ENCODE results near the gene ARHGEF1. TPM values are rescaled to one million over a fixed set of nuclear protein-coding genes. Genes with fewer than 3 reads are reported as not detected.

ARHGEF1 gene
- total RNA-seq, 2 donors from 2014 or later = 43.8 to 104 TPM

DNA sequence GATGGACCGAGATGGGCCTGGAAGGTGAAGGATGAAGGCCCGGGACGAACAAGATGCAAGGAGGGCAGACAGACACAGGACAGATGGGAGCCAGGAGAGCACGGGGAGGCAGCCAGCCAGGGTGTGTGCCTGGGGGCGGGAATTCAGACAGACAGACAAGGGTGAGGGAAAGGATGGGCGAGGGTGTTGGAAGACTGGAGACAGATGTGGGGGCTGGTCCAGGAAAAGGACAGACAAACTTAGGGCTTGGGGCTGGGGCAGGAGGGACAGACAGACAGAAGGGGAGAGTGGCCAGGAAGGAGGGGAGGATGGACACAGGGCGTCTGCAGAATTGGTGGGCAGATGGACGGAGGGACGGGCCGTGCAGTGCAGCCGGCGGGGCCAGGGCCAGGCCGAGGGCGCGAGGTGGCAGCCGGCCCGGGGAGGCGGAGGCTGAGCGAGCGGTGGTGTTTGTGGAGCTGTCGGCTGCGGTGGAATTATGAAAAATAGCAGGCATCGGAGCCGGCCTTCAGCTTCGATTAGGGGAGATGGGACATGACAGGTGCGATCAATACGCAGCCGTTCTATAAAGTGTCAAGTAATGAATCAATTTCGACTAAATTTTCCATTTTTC lies 49.8 kb downstream of the ARHGEF1 start:
- H3K36me3 ChIP-seq (replicated peaks in 1 of 2; ENCODE audit: insufficient read depth in 1 of 2, low read depth in 2 of 2) = no peaks in the 10 kb centered on the region
- WGBS, 2 donors = 14 to 24% methylated on average over 29 of the region's 29 CpGs
- H3K4me1 ChIP-seq = peaks cover 25% of the 10 kb centered on the region
- intact Hi-C loops (cut with DNase I) = no loop called here
- DNase-seq (peak in 1 of 4 donors; percentile 33), ATAC-seq (no peak)
- H3K27me3 ChIP-seq = peaks cover 0 to 4% of the 10 kb centered on the region in 2 donors
- H3K9me3 ChIP-seq = no peaks in the 10 kb centered on the region
- H3K27ac ChIP-seq = no peak overlapping the region
- TF ChIP-seq, protein P1, sequence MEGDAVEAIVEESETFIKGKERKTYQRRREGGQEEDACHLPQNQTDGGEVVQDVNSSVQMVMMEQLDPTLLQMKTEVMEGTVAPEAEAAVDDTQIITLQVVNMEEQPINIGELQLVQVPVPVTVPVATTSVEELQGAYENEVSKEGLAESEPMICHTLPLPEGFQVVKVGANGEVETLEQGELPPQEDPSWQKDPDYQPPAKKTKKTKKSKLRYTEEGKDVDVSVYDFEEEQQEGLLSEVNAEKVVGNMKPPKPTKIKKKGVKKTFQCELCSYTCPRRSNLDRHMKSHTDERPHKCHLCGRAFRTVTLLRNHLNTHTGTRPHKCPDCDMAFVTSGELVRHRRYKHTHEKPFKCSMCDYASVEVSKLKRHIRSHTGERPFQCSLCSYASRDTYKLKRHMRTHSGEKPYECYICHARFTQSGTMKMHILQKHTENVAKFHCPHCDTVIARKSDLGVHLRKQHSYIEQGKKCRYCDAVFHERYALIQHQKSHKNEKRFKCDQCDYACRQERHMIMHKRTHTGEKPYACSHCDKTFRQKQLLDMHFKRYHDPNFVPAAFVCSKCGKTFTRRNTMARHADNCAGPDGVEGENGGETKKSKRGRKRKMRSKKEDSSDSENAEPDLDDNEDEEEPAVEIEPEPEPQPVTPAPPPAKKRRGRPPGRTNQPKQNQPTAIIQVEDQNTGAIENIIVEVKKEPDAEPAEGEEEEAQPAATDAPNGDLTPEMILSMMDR (IDR thresholded peaks at IDR 0.05) = no peak
- no peak for TF ChIP-seq POLR2A (IDR thresholded peaks at IDR 0.05)
- no peak overlapping the region for H3K4me3 ChIP-seq

DNA sequence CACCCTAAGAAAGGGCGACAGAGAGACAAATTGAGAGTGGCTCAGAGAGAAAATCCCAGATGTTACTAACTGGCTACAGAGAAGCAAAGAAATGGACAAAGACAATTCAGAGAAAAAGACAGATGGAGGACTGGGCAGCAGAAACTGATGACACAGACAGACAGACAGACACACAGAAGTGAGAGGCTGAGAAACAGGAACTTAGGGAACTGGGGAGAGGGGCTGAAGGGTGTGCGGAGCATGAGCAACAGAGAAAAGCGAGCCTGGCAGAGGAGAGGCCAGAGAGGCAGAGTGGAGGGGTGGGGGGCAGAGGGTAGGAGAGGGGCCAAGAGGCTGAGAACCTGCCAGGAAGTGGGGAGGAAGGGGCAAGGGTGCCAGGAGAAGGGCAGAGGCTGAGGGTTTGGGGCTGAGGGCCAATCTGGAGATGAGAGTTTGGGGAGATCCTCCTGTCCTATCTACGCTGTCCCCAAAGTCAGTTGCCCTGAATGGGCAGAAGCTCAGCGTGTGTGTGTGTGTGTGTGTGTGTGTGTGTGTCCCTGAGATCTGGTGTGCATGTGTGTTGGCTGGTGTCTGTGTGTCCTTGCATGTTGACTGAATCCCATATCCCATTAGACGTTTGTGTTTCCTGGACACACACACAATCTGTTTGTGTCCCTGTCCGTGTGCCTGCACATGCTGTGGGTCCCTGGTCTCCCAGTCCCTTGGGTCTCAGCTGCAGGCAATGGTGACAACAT lies 50.9 kb downstream of the ARHGEF1 start:
- Histone ChIP-seq H3K27ac (no peak overlapping the region), H3K9me3 (no peaks in the 10 kb centered on the region), H3K4me1 (peaks cover 14% of the 10 kb centered on the region), H3K27me3 (peaks cover 0 to 4% of the 10 kb centered on the region in 2 donors), H3K36me3 (replicated peaks in 1 of 2; ENCODE audit: insufficient read depth in 1 of 2, low read depth in 2 of 2) (no peaks in the 10 kb centered on the region), H3K4me3 (no peak overlapping the region)
- TF ChIP-seq, protein P1 (IDR thresholded peaks at IDR 0.05) = no peak
- TF ChIP-seq POLR2A (IDR thresholded peaks at IDR 0.05) = no peak
- intact Hi-C loops (cut with DNase I) = no loop called here
- ATAC-seq (no peak), DNase-seq (no peak)
- WGBS, 2 donors = 73 to 75% methylated on average over 5 to 7 of the region's 7 CpGs

DNA sequence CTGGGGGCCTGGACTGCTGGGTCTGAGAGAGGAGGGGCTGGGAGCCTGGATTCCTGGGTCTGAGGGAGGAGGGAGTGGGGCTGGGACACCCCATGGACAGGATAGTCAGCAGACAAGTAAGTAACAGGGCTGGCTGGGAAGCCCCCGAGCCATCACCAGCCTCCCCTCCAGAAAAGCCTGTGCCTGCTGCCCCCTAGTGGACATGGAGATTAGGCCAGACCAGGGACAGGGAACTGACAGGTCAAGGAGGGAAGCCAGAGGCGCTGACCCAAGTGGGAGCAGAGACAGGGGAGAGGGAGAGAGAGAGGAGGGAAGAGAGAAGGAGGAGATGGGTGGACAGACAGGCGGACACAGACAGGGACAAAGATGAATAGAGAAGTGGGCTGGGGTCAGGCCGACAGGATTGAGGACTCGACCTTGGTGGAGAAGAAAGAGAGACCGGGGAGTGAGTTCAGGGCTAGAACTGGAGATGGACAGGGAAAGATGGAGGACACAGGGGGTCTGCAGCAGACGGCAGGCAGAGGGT lies 51.9 kb downstream of the ARHGEF1 start:
- DNase-seq (peak; percentile 66 to 71 (median 68)), ATAC-seq (peak; percentile 77)
- Histone ChIP-seq H3K36me3 (replicated peaks in 1 of 2; ENCODE audit: insufficient read depth in 1 of 2, low read depth in 2 of 2) (no peaks in the 10 kb centered on the region), H3K27me3 (peaks cover 0 to 4% of the 10 kb centered on the region in 2 donors), H3K27ac (no peak overlapping the region), H3K4me3 (no peak overlapping the region), H3K9me3 (no peaks in the 10 kb centered on the region), H3K4me1 (peaks cover 10% of the 10 kb centered on the region)
- intact Hi-C loops (cut with DNase I) = loop anchor here (5.0 kb wide), 1 partner anchor 58 kb away; the partner anchor contains the start of gene CD79A
- TF ChIP-seq, protein P1 (IDR thresholded peaks at IDR 0.05) = peak; percentile 67 to 87 (median 79)
- TF ChIP-seq POLR2A (IDR thresholded peaks at IDR 0.05) = no peak
- 10 to 12% methylated on average over 7 of the region's 7 CpGs for WGBS, 2 donors

DNA sequence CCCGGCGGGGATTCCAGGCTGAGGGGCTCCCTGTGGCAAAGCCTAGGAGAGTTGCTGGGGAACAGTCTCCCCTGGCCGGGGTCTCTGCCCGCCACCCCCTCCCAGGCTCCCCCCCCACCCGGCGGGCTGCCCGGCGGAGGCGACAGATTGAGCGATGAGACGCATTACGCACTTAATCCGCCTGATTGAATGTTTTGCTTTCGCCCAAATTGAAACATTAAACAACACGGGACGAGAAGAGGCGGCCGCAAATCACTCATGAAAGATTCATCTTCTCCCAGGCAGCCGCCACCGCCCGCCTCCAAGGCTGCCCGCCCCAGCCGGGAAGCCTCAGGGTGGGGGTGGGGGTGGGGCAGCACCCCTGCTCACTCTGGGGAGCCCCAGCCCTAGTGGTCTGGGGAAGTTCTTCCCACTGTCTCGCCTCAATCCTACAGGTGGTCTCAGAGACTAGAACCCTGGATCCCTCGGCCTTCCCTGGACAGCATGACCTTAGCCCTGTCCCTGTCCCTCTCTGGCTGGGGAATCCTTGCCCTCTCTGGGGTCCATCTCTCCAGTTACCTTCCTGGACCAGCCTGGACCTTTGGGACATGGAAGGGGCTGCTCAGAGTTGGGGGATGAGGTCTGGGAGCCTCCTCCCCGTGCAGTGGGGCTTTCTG lies 52.9 kb downstream of the ARHGEF1 start:
- no peak for DNase-seq
- Histone ChIP-seq H3K27me3 (peaks cover 0 to 10% of the 10 kb centered on the region in 2 donors), H3K4me3 (no peak overlapping the region), H3K36me3 (replicated peaks in 1 of 2; ENCODE audit: insufficient read depth in 1 of 2, low read depth in 2 of 2) (no peaks in the 10 kb centered on the region), H3K4me1 (peaks cover 18% of the 10 kb centered on the region), H3K9me3 (no peaks in the 10 kb centered on the region), H3K27ac (no peak overlapping the region)
- TF ChIP-seq POLR2A (IDR thresholded peaks at IDR 0.05) = no peak
- TF ChIP-seq, protein P1 (IDR thresholded peaks at IDR 0.05) = no peak
- WGBS, 2 donors = 31 to 44% methylated on average over 4 to 25 of the region's 26 CpGs
- ATAC-seq = no peak
- intact Hi-C loops (cut with DNase I) = loop anchor here (5.0 kb wide), 1 partner anchor 59 kb away; the partner anchor contains the start of gene CD79A

Data from body of pancreas (tissue), 4 donors.